Superior temporal gyrus (tissue), 1 donor: ENCODE results near the gene PIP4K2C.
A peak's percentile ranks its signal among the peaks of the same experiment; 100 is the strongest.
"Not testable (repeated sequence)": the region's sequence is repeated elsewhere in the genome, so short reads cannot be mapped to it uniquely, and the experiment has no call there.

Experiments
- DNase-seq: peaks from one replicate; pipeline ENCODE4 v3.0.0-alpha.2; 2016; ENCODE audit errors: extremely low spot score

Gene PIP4K2C

DNA sequence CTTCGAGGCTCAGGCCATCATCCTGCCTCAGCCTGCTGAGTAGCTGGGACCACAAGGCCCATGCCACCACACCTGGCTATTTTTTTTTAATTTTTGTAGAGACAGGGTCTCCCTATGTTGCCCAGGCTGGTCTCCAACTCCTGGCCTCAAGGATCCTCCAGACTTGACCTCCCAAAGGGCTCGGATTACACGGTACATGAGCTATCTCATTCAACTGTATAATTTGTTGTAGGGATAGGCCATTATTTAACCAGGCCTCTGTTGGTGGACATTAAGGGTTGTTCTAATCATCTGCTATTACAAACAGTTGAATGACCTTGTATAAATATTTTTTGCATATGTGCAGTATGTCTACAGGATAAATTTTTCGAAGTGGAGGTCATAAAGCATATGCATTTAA, 32.1 kb upstream of the PIP4K2C start:
- DNase-seq: no peak

DNA sequence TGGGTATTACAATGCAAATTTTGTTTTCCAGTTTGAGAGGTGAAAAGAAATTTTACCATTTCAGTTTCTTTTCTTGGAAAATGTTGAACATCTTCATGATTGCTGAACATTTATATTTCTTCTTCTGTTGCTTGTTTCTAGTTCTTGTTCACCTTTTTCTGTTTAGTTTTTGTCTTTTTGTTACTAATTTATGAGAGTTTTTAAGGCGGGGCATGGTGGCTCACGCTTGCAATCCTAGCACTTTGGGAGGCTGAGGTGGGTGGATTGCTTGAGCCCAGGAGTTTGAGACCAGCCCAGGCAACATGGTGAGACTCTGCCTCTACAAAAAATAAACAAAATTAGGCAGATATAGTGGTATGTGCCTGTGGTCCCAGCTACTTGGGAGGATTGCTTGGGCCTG, 30.5 kb upstream of the PIP4K2C start:
- DNase-seq: no peak

DNA sequence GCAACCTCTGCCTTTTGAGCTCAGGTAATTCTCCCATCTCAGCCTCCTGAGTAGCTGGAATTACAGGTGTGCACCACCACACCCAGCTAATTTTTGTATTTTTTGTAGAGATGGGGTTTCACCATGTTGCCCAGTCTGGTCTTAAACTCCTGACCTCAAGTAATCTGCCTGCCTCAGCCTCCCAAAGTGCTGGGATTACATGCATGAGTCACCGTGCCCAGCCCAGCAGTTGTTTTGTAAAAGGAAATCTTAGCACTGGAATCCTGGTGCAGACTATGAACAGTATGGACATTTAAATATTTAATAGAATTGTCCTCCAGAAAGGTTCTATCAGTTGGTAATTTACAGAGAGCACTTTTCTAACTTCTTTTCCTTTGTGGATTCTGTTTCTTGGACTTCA, 29.9 kb upstream of the PIP4K2C start:
- not testable (repeated sequence) for DNase-seq

DNA sequence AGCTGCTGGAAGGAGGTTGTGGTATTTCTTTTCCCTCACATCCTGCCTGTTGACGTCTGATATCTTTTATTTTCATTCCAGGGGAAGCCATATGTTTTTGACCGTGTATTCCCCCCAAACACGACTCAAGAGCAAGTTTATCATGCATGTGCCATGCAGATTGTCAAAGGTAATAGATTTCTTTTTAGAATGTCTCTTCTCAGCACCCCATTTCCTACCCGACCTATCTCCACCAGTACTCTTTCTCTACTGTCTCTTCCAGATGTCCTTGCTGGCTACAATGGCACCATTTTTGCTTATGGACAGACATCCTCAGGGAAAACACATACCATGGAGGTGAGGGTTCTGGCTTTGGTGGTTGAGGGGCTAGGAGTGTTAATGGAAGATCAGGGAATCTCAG, 27.6 kb upstream of the PIP4K2C start:
- DNase-seq: no peak

DNA sequence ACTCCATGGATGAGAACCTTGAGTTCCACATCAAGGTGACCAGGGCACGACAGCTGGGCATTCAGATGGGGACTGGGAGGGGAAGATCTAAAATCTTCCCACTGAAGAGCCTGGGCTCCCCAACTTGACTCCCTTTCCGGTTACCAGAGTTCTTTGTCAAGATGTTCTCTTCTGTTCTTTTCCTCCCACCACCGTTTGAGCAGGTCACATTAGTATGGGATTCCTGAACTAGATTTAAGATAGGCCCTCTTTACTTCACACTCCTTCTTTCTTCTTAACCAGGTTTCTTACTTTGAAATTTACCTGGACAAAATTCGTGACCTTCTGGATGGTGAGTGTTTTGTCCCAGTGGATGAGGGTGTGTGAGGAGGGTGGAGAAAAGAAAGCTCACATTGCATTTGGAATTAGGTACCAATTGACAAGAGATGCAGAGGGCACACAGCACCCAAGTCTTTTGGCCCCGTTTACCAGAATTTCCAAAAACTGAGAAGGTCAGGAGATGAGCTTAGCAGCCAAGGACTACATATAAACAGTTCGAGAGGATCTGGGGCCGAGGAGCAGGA, 26.7 kb upstream of the PIP4K2C start:
- DNase-seq: no peak

DNA sequence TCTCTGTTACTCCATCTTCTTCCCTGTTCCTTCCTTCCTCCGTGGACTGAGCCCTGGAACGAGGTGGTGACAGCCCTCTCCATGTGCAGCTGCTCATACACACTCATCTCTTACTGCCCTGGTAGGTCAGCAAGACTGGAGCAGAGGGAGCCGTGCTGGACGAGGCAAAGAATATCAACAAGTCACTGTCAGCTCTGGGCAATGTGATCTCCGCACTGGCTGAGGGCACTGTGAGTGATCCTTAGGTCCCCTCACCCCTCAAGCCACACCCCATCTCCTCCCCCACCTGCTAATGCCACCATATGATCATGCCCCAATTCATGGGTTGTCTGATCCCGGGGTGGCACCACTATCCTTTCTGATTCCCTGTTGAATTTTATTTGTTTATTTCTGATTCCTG, 22.2 kb upstream of the PIP4K2C start:
- DNase-seq: no peak

DNA sequence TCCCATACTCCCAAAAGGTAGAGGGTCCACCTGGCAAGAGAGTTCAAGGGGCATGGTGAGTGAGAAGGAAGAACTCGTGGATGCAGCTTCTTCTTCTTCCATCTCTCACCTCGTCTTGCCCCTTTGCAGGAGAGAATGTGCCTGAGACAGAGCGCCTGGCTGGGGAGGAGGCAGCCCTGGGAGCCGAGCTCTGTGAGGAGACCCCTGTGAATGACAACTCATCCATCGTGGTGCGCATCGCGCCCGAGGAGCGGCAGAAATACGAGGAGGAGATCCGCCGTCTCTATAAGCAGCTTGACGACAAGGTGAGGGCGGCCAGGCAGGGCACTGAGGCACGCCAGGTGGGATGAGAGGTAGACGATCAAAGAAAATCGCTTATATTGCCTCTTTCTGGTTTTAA, 21.1 kb upstream of the PIP4K2C start:
- DNase-seq: no peak

DNA sequence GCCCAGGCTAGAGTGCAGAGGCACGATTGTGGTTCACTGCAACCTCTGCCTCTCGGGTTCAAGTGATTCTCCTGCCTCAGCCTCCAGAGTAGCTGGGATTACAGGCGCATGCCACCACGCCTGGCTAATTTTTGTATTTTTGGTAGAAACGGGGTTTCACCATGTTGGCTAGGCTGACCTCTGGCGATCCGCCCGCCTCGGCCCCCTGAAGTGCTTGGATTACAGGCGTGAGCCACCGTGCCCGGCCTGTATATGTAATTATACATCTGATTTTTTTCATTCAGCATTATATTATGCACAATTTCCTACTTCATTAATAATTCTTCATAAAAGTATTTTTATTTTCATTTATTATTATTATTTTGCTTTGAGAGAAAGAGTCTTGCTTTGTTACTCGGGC, 20.6 kb upstream of the PIP4K2C start:
- DNase-seq: not testable (repeated sequence)

DNA sequence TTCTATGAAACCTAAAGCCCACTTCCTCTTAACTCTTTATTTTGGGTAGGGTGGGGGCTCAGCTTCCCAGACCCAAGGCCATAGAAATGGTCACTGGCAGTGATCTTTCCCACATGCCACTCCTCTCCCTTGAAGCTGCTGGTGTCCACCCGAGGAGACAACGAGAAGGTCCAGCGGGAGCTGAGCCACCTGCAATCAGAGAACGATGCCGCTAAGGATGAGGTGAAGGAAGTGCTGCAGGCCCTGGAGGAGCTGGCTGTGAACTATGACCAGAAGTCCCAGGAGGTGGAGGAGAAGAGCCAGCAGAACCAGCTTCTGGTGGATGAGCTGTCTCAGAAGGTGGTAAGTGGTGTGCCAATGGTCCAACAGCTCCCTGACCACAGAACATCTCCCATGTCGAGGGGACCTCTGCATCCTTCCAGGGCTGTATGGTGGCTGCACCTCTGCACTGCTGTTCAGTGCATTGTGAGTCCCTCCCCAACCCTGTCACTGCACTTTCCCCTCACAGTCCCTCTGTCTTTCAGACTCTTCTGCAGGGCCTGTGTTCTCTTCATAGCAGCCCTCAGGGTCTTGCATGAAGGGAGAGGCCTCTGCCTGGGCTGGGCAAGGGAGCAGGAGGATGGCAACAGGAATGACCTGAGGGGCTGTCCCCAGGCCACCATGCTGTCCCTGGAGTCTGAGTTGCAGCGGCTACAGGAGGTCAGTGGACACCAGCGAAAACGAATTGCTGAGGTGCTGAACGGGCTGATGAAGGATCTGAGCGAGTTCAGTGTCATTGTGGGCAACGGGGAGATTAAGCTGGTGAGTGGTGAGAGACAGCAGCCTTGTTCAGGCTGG, 18.8 kb upstream of the PIP4K2C start:
- no peak for DNase-seq

DNA sequence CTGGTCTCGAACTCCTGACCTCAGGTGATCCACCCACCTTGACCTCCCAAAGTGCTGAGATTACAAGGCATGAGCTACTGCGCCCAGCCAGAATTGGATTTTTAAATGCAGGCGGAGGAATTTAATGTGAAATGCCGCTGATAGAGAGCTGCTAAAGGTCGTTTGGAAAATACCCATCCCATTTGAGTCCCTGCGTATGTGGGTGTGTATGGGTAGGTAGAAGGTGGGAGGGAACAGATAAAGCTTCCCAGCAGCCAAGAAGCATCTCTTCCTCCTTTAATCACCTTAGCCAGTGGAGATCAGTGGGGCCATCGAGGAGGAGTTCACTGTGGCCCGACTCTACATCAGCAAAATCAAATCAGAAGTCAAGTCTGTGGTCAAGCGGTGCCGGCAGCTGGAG, 16.2 kb upstream of the PIP4K2C start:
- no peak for DNase-seq

DNA sequence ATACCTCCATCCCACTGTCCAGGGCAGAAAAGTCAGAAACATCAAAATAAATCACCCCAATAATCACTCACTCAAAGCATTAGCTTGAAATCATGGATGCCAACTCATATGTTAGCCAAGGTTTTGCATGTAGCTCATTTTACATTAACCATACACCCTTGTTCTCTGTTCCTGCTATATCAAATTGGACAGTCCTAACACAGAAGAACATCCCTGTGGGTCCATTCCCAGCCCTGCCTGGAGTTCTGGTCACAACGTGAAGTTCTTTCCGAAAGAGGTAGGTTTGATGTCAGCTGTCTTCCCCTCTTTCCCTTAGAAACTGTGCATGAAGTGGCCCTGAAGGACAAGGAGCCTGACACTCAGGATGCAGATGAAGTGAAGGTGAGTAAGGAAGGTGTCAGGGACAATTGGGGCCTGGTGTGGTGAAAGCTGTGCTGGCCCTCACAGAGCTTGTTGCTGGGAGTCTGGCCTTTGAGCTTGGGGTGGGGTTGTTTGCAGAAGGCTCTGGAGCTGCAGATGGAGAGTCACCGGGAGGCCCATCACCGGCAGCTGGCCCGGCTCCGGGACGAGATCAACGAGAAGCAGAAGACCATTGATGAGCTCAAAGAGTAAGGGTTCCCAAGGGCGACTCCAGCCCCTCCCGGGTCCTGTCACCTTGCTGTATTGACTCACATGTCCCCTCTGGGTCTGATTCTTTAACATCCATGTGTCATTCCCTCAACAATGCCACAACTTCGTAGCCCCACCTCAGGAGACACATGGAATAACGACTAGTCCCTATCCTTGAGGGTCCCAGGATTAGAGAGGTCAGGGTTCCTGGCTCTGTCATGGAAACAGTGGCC, 15.0 kb upstream of the PIP4K2C start:
- DNase-seq: no peak

DNA sequence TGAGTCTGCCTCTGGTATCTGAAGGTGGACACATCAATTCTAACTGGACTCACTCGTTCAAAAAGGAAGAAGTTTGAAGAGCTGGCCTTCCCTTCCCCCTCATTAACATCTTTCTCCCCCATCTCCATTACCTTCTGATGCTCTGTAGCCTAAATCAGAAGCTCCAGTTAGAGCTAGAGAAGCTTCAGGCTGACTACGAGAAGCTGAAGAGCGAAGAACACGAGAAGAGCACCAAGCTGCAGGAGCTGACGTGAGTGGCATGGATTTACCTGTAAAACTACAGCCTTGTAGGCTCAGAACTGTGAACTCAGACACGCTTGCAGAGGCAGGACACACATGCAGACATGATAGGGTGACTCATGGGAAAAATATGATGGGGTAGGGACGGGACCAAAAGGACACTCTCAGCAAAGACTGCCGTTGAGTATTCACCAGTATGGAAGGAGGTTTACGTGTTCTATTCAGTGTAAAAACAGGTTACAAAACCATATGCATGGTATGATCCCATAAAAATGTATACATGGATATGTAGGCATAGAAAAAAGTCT, 14.3 kb upstream of the PIP4K2C start:
- no peak for DNase-seq

DNA sequence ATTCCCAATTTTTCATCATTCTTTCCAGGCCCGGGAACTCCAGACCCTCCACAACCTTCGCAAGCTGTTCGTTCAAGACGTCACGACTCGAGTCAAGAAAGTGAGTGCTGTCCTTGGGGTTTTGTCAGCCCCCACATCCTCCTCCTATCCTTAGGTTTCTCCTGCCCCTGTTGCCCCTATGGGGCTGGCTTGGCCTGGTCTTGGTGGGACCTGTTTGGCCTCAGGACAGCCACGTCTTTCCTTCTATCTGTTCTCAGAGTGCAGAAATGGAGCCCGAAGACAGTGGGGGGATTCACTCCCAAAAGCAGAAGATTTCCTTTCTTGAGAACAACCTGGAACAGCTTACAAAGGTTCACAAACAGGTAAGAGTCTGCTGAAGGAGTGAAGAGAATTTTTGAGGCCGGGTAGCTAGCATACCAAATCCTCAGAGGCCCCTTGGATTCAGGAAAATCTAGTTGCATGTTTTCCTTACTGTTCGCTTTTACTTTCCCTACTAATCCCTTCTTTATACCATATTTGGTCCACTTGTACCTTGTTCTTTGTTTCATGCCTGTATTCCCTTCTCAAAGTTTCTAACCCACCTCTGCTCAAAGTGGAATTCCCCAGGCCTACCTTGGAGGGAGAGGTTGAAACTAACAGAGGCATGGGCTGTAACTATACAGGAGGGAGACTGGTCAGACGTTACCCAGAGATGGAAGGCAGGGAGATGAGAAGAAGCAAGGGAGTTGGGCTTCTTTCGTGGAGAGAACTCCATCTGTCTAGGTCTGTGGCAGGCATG, 12.8 kb upstream of the PIP4K2C start:
- no peak for DNase-seq

DNA sequence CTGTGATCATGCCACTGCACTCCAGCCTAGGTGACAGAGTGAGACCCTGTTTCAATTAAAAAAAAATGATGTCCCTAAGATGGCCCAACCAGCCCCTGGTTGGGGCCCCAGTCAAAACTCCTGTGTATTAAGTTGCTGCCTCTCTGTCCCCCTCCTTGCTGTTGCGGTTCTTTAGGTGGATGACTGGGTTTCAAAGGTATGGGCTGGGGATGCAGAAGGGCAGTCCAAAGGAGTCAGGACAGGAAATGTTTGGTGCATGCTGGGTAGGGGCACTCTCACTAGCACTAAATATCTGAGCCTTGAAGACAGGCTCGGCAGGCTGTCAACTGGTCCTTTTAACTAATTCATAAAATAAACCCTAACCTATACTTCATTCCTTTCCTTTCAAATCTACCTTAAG, 12.0 kb upstream of the PIP4K2C start:
- DNase-seq: no peak

DNA sequence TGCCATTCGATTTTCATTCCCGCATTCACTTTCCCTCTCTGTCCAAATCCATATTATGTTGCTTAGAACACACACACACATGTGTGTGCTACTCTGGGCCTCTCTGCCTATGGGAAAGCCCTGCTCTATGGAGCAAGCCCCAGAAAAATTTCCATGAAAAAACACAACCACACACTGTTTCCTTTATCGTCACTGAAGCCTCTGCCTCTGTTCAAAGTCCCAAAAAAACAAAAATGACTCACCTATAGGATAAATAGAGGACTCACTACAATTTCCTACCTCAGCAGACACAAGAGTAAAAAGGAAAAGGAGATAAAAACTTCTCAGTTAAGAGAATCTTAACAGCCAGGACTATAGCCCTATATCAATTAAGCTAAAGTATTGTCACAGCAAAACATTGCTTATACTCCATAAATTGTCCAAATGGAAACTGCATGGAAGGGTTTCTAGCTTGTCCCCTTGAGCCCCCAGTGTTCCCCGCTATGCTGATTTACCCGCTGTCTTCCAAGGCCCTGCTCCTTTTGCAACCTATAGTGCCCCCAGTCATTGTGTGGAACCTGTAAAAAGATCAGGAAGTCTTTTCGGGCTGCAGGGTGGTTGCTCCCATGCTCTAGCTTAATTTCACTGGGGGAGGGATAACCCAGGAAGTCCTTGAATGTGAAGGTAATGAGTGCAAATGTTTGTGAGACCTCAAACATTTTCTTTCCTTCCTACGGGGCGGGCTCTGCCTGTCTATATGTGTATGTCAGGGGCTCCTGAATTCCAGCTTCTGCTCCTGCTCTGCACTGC, 11.1 kb upstream of the PIP4K2C start:
- peak; percentile 47 for DNase-seq

DNA sequence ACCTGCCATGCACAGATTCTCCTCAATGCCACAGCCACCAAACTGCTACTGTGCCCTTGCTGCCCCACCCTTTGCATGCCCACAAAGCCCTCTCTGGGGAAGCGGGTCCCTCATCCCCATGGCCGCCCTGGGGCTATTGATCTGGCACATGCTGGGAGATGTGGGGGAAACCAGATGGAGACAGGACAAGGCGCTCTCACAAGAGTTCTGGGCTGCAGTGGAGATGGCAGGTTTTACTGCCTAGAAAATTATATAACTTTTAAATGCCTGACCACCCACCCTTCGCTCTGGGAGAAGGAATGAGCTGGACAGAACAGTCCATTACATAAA, 10.6 kb upstream of the PIP4K2C start:
- no peak for DNase-seq

DNA sequence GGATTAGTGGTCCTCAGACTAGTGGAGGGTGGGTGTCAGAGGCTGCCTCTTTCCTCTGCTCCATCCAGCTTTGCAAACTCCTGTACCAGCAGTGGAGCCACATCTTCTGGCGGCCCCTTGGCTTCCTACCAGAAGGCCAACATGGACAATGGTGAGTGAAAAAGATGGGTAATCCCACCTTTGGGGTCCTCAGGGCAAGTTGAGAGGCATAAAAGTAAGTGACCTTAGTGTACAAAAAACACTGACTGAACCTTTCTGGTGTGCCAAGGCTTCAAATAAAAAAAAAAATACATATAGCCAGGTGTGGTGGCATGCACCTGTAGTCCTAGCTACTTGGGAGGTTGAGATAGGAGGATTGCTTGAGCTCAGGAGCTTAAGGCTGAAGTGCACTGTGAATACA, 9.2 kb upstream of the PIP4K2C start:
- DNase-seq: no peak

DNA sequence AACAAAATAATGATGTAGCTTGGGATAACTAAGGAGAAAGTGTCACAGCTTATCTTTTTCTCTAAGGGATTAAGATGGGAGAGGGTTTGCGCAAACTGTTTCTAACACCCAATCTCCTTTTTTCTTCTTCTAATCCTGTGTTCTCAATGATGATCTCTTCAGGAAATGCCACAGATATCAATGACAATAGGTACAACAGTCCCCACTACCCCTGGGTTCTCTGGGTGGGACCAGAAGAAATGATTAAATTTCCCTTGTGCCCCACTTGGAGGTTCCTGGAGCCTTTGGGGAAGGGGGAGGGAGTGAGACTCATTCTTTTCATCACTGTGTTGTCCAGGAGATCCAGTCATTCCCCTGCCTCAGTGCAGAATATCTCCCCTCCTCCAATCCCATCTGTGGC, 8.6 kb upstream of the PIP4K2C start:
- no peak for DNase-seq

DNA sequence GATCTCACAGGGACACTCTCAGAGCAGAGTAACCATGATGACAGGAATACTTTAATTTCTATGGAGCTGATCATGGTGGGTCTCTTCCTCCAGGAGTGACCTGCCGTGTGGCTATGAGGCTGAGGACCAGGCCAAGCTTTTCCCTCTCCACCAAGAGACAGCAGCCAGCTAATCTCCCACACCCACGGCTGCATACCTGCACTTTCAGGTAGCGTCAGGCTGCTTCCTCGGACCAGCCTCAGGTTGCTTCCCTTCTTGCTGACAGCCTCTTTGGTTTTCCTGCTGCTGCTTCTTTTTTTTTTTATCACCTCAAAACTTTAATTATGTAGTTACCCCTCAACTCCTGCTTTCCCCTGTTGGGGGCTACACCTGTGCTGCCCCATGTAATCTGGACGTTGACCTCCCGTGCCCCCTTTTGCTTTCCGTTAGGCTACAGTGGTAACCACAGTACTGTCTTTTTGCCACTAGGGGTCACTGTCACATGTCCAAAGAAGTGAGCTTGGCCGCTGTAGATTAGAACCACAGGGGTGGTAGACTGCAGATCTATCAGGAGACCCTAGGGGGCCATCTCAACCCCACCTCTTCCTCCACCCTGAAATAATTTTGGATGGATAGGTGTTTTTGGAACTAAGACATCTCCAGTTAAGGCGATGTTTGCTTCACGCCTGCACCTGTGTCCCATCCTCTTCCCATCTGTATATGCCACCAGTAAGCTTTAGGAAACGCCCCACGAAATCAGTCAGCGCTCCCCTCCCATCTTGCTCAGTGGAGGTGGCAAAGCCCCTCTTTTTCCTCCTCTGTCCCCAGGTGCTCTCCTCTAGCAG, 7.8 kb upstream of the PIP4K2C start:
- DNase-seq: peak; percentile 90

DNA sequence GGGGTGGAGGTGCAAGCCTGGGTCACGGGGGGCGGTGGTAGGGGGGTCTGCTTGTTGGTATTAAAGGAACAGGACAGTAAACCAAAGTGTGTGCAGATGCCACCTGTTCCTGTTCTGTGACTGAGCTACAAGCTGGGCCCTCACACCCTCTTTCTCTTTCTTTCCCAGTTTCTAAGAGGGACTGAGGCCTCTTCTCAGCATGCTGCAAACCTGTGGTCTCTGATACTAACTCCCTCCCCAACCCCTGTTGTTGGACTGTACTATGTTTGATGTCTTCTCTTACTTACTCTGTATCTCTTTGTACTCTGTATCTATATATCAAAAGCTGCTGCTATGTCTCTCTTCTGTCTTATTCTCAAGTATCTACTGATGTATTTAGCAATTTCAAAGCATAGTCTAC, 6.9 kb upstream of the PIP4K2C start:
- no peak for DNase-seq
